K562 (cell line): ENCODE results near the gene ICAM1. TPM values are rescaled to one million over a fixed set of nuclear protein-coding genes. Genes with fewer than 3 reads are reported as not detected.

ENCODE experiments used
- C11orf30 ChIP-seq: fragments of 450-650 bp; IDR thresholded peaks from 2 replicates; pipeline ENCODE4 v1.6.1; 2016; ENCODE audit warnings: low read depth, mild to moderate bottlenecking
- CBX1 ChIP-seq: sonication (generic); IDR thresholded peaks from 2 replicates; pipeline ENCODE4 v1.6.1; 2016; ENCODE audit warnings: antibody characterized with exemption, low read depth, mild to moderate bottlenecking
- ELF2 ChIP-seq: fragments of 250-450 bp; sonication (Bioruptor Pico); IDR thresholded peaks from 2 replicates; pipeline ENCODE4 v1.5.0; 2021; ENCODE audit warnings: mild to moderate bottlenecking
- ETV1 ChIP-seq: fragments of 450-650 bp; conservative IDR thresholded peaks from 2 replicates; pipeline ENCODE4 v1.6.1; 2016; ENCODE audit warnings: missing genetic modification characterization, control low read depth, low read depth, missing compliant biosample characterization
- HOXB6 ChIP-seq: fragments of 250-450 bp; sonication (Bioruptor Pico); IDR thresholded peaks from 2 replicates; pipeline ENCODE4 v1.5.1; 2022; ENCODE audit warnings: mild to moderate bottlenecking, borderline replicate concordance
- KAT2B ChIP-seq: IDR thresholded peaks from one replicate; pipeline ENCODE4 v1.6.1; 2012; ENCODE audit warnings: low read depth, mild to moderate bottlenecking, control low read depth, inconsistent platforms, low read length, moderate library complexity
- KDM4B ChIP-seq, 2 experiments: fragments of 450-650 bp in 1 of 2; sonication (generic) in 1 of 2; IDR thresholded peaks; 2 replicates each; pipeline ENCODE4 v1.6.1; 2016 to 2017; ENCODE audit warnings: borderline replicate concordance in 2 of 2, antibody characterized with exemption in 1 of 2, low read depth in 1 of 2, mild to moderate bottlenecking in 1 of 2
- NRF1 ChIP-seq, 2 experiments: fragments of 450-650 bp; IDR thresholded peaks in 1 of 2; conservative IDR thresholded peaks in 1 of 2; 2 replicates each; pipeline ENCODE4 v1.6.1; 2014; ENCODE audit warnings: mild to moderate bottlenecking in 2 of 2
- PML ChIP-seq: IDR thresholded peaks from 2 replicates; pipeline ENCODE4 v1.6.1; 2012; ENCODE audit warnings: low read length, inconsistent platforms
- TOE1 ChIP-seq, 2 experiments: fragments of 450-650 bp in 1 of 2; sonication (generic) in 1 of 2; formaldehyde crosslinking in 1 of 2; IDR thresholded peaks; 2 replicates each; pipeline versions ENCODE4 v1.7.1 to v1.8.0; 2016 to 2022; ENCODE audit warnings: borderline replicate concordance in 2 of 2, mild to moderate bottlenecking in 2 of 2, antibody characterized with exemption in 1 of 2, inconsistent platforms in 1 of 2, low read depth in 1 of 2, missing genetic modification reagents in 1 of 2, moderate library complexity in 1 of 2
- ZFX ChIP-seq: sonication (generic); formaldehyde crosslinking; IDR thresholded peaks from 2 replicates; pipeline ENCODE4 v1.8.0; 2022; ENCODE audit warnings: mild to moderate bottlenecking, missing genetic modification reagents, moderate library complexity
- ZNF217 ChIP-seq: sonication (generic); formaldehyde crosslinking; IDR thresholded peaks from 2 replicates; pipeline ENCODE4 v1.8.0; 2022; ENCODE audit warnings: mild to moderate bottlenecking, missing genetic modification reagents
- ZNF75A ChIP-seq: fragments of 450-650 bp; formaldehyde crosslinking; IDR thresholded peaks from 2 replicates; pipeline ENCODE4 v1.4.0; 2020; ENCODE audit warnings: mild to moderate bottlenecking
- ZNF76 ChIP-seq: fragments of 250-450 bp; sonication (Bioruptor Pico); IDR thresholded peaks from 2 replicates; pipeline ENCODE4 v1.4.0; 2020; ENCODE audit warnings: mild to moderate bottlenecking, moderate library complexity, borderline replicate concordance
- polyA plus RNA-seq, 8 experiments: library from polyadenylated mRNA; depleted of rRNA in 4 of 8; stranded (reverse) in 5 of 8; unstranded in 3 of 8; fragments of >200 nt; fragmentation: Nextera tagmentation in 2 of 8; fragmentation: Illumina TruSeq in 1 of 8; extraction: Ambion mirVana in 2 of 8; extraction: Trizol in 1 of 8; gene quantifications; 2 replicates each; pipeline versions ENCODE4 v1.2.1 to v1.2.3, GENCODE V29; 2011 to 2014; ENCODE audit warnings: inconsistent platforms in 1 of 8, missing spikeins in 1 of 8
- total RNA-seq, 7 experiments: library from RNA; depleted of rRNA in 6 of 7; stranded (reverse); fragments of >200 nt in 6 of 7; fragmentation: Illumina TruSeq in 2 of 7; extraction: Trizol in 2 of 7; gene quantifications; 2 replicates each; pipeline versions ENCODE4 v1.2.1 to v1.2.3, GENCODE V29; 2011 to 2021; ENCODE audit warnings: low replicate concordance in 1 of 7
- TF ChIP-seq, protein P1 (sequence below): fragments of 250-450 bp; sonication (Bioruptor Pico); IDR thresholded peaks from 2 replicates; pipeline ENCODE4 v1.4.0; 2020; ENCODE audit warnings: mild to moderate bottlenecking
- TF ChIP-seq, protein P2 (sequence below), 3 experiments: IDR thresholded peaks in 2 of 3; conservative IDR thresholded peaks in 1 of 3; 2 replicates each; pipeline ENCODE4 v1.5.1; 2011 to 2012; ENCODE audit warnings: low read length in 3 of 3, mild to moderate bottlenecking in 3 of 3, control low read depth in 2 of 3, improper control_type of control experiment in 1 of 3, inconsistent platforms in 1 of 3, low read depth in 1 of 3, mixed read lengths in 1 of 3, moderate library complexity in 1 of 3; ENCODE audit not compliant: insufficient read depth in 2 of 3
- TF ChIP-seq, protein P3 (sequence below): sonication (generic); formaldehyde crosslinking; IDR thresholded peaks from 2 replicates; pipeline ENCODE4 v1.5.0; 2020; ENCODE audit warnings: missing genetic modification reagents
- TF ChIP-seq, protein P4 (sequence below): fragments of 450-650 bp; IDR thresholded peaks from 2 replicates; pipeline ENCODE4 v1.6.1; 2016

ICAM1 gene
- total and polyA plus RNA-seq, 9 of the 15 experiments (the other 6 are each of a cell fraction or from before 2014, with no cell fraction given): 2.3 to 24.4 (median 13.4) TPM

DNA sequence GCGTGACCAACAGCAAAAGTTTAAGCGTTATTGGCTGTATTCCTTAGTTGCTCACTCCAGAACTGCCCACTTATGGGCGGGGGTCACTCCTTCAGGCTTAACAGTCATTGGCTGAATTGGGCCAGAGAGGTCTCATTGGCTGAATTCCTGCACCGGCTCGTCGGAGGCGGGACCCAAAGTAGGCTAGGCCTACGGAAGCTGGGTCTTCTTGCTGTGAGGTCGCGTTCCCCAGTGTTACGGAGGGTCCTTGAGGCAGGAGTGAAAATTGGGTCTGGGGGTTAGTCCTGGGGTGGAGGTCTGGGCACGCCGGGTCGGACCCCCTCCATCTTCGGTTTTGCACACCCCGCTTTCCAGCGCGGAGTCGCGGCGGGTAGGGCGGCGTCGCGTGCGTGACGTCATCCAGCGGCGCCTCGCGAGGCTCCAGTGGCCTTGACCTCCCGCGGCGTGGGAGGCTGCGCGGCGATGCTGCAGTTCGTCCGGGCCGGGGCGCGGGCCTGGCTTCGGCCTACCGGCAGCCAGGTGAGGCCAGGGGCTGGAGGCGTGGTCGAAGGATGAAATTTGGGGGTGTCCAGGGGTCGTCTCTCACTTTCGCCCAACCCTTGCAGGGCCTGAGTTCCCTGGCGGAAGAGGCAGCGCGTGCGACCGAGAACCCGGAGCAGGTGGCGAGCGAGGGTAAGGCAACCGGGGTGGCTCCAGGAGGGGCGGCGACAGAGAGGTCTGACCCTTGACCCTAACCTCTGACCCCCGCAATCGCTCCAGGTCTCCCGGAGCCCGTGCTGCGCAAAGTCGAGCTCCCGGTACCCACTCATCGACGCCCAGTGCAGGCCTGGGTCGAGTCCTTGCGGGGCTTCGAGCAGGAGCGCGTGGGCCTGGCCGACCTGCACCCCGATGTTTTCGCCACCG lies 18.9 kb upstream of the ICAM1 start, which contains the start of gene MRPL4 (continued):
- peak; percentile 85 to 87 for TF ChIP-seq NRF1 (conservative IDR thresholded peaks at IDR 0.05 in 1 of 2, IDR thresholded peaks at IDR 0.05 in 1 of 2)
- TF ChIP-seq, protein P1, sequence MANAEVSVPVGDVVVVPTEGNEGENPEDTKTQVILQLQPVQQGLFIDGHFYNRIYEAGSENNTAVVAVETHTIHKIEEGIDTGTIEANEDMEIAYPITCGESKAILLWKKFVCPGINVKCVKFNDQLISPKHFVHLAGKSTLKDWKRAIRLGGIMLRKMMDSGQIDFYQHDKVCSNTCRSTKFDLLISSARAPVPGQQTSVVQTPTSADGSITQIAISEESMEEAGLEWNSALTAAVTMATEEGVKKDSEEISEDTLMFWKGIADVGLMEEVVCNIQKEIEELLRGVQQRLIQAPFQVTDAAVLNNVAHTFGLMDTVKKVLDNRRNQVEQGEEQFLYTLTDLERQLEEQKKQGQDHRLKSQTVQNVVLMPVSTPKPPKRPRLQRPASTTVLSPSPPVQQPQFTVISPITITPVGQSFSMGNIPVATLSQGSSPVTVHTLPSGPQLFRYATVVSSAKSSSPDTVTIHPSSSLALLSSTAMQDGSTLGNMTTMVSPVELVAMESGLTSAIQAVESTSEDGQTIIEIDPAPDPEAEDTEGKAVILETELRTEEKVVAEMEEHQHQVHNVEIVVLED (CRISPR knock-in tag): peak; percentile 76
- TF ChIP-seq C11orf30: peak; percentile 99
- TF ChIP-seq ZNF76 (CRISPR knock-in tag): 0 out of 2 replicates have a peak, but pooled peaks have one; percentile 50
- TF ChIP-seq PML: peak; percentile 72
- TF ChIP-seq TOE1 (IDR thresholded peaks at IDR 0.05; ENCODE audit: borderline replicate concordance): peak; percentile 22; the same call in 1 of the 2 replicates
- TF ChIP-seq TOE1 (CRISPR knock-in tag; IDR thresholded peaks at IDR 0.05; ENCODE audit: borderline replicate concordance, low read depth): no peak
- TF ChIP-seq CBX1: peak; percentile 82
- TF ChIP-seq, protein P2, sequence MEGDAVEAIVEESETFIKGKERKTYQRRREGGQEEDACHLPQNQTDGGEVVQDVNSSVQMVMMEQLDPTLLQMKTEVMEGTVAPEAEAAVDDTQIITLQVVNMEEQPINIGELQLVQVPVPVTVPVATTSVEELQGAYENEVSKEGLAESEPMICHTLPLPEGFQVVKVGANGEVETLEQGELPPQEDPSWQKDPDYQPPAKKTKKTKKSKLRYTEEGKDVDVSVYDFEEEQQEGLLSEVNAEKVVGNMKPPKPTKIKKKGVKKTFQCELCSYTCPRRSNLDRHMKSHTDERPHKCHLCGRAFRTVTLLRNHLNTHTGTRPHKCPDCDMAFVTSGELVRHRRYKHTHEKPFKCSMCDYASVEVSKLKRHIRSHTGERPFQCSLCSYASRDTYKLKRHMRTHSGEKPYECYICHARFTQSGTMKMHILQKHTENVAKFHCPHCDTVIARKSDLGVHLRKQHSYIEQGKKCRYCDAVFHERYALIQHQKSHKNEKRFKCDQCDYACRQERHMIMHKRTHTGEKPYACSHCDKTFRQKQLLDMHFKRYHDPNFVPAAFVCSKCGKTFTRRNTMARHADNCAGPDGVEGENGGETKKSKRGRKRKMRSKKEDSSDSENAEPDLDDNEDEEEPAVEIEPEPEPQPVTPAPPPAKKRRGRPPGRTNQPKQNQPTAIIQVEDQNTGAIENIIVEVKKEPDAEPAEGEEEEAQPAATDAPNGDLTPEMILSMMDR (IDR thresholded peaks at IDR 0.05 in 2 of 3, conservative IDR thresholded peaks at IDR 0.05 in 1 of 3; ENCODE audit: insufficient read depth in 2 of 3, low read depth in 1 of 3, low read length in 3 of 3): 0 out of 6 replicates have a peak, but pooled peaks of 1 of the 3 experiments have one; percentile 2
- peak; percentile 86 for TF ChIP-seq ELF2 (CRISPR knock-in tag)
- TF ChIP-seq, protein P3, sequence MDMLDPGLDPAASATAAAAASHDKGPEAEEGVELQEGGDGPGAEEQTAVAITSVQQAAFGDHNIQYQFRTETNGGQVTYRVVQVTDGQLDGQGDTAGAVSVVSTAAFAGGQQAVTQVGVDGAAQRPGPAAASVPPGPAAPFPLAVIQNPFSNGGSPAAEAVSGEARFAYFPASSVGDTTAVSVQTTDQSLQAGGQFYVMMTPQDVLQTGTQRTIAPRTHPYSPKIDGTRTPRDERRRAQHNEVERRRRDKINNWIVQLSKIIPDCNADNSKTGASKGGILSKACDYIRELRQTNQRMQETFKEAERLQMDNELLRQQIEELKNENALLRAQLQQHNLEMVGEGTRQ (CRISPR knock-in tag): no peak
- TF ChIP-seq HOXB6: no peak
- TF ChIP-seq, protein P4, sequence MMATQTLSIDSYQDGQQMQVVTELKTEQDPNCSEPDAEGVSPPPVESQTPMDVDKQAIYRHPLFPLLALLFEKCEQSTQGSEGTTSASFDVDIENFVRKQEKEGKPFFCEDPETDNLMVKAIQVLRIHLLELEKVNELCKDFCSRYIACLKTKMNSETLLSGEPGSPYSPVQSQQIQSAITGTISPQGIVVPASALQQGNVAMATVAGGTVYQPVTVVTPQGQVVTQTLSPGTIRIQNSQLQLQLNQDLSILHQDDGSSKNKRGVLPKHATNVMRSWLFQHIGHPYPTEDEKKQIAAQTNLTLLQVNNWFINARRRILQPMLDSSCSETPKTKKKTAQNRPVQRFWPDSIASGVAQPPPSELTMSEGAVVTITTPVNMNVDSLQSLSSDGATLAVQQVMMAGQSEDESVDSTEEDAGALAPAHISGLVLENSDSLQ: peak; percentile 63; the same call in 1 of the 2 replicates
- peak; percentile 49 for TF ChIP-seq ETV1 (tag)
- no peak for TF ChIP-seq ZNF75A (CRISPR knock-in tag)
- peak; percentile 99 for TF ChIP-seq ZFX (CRISPR knock-in tag)
- TF ChIP-seq ZNF217: no peak
- TF ChIP-seq KDM4B (IDR thresholded peaks at IDR 0.05; ENCODE audit: borderline replicate concordance in 2 of 2, low read depth in 1 of 2): peak in 1 of 2 experiments; percentile 55; a peak in 1 of 4 replicates
- no peak for TF ChIP-seq KAT2B
